SU-DHL-6 (cell line): Measurements from ENCODE around the gene ATRIP.

Experiments
- H2AFZ ChIP-seq: fragments of 200-600 bp; sonication (generic); 2 replicates; pipeline ENCODE4 v1.6.1; 2014; ENCODE audit warnings: low read depth, mild to moderate bottlenecking, moderate library complexity, mixed read lengths, antibody characterized with exemption, low read length; ENCODE audit not compliant: severe bottlenecking
- H3F3A ChIP-seq: fragments of 200-600 bp; shearing (Covaris generic); 2 replicates; pipeline ENCODE4 v1.6.0; 2016; ENCODE audit warnings: antibody characterized with exemption, mild to moderate bottlenecking; ENCODE audit not compliant: insufficient read depth
- H3K27ac ChIP-seq: fragments of 200-600 bp; sonication (generic); 2 replicates; pipeline ENCODE4 v1.5.1; 2016; ENCODE audit warnings: low read depth, mild to moderate bottlenecking, low read length, moderate library complexity, mixed read lengths
- H3K27me3 ChIP-seq: fragments of 200-600 bp; sonication (generic), shearing (Covaris generic); 2 replicates; pipeline ENCODE4 v1.6.0; 2014; ENCODE audit warnings: mild to moderate bottlenecking, low read length
- H3K36me3 ChIP-seq: fragments of 200-600 bp; sonication (generic); 2 replicates; pipeline ENCODE4 v1.6.1; 2014; ENCODE audit warnings: mild to moderate bottlenecking, low read length, mixed read lengths
- H3K4me2 ChIP-seq: fragments of 300-600, 200-600 bp; shearing (Covaris generic), sonication (generic); 2 replicates; pipeline ENCODE4 v1.6.0; 2014; ENCODE audit warnings: low read length, low read depth, mild to moderate bottlenecking; ENCODE audit not compliant: poor library complexity, severe bottlenecking
- H3K4me3 ChIP-seq: fragments of 200-600 bp; sonication (generic); 2 replicates; pipeline ENCODE4 v1.5.1; 2014; ENCODE audit warnings: antibody characterized with exemption, low read length, mild to moderate bottlenecking, mixed read lengths; ENCODE audit not compliant: insufficient read depth, poor library complexity, severe bottlenecking
- H3K79me2 ChIP-seq: fragments of 200-600 bp; sonication (generic); 2 replicates; pipeline ENCODE4 v1.6.1; 2014; ENCODE audit warnings: mild to moderate bottlenecking, low read length, moderate library complexity; ENCODE audit not compliant: insufficient read depth
- H3K9ac ChIP-seq: fragments of 200-600 bp; sonication (generic); 2 replicates; pipeline ENCODE4 v1.7.0; 2014; ENCODE audit warnings: mild to moderate bottlenecking, low read length
- H3K9me2 ChIP-seq: fragments of 200-600 bp; sonication (generic); replicated peaks from 2 replicates; pipeline ENCODE4 v1.6.1; 2014; ENCODE audit warnings: low read length; ENCODE audit not compliant: insufficient read depth
- H3K9me3 ChIP-seq: fragments of 200-600 bp; sonication (generic); 2 replicates; pipeline ENCODE4 v1.6.1; 2014; ENCODE audit warnings: low read length, mixed read lengths; ENCODE audit not compliant: insufficient read depth
- H4K20me1 ChIP-seq: fragments of 200-600 bp; sonication (generic); 2 replicates; pipeline ENCODE4 v1.6.1; 2014; ENCODE audit warnings: low read depth, mild to moderate bottlenecking, antibody characterized with exemption, low read length, moderate library complexity, mixed read lengths
- EZH2phosphoT487 ChIP-seq: fragments of 200-600 bp; sonication (generic), shearing (Covaris generic); conservative IDR thresholded peaks from 2 replicates; pipeline ENCODE4 v1.6.1; 2018; ENCODE audit warnings: mild to moderate bottlenecking, antibody characterized with exemption, low read length, moderate library complexity, mixed read lengths
- TF ChIP-seq, protein P1 (sequence below): fragments of 200-600 bp; sonication (generic); IDR thresholded peaks from one replicate; pipeline ENCODE4 v1.5.1; 2017; ENCODE audit warnings: antibody characterized with exemption, mild to moderate bottlenecking, low read length, moderate library complexity; ENCODE audit not compliant: insufficient read depth, poor library complexity, severe bottlenecking

Gene ATRIP

DNA sequence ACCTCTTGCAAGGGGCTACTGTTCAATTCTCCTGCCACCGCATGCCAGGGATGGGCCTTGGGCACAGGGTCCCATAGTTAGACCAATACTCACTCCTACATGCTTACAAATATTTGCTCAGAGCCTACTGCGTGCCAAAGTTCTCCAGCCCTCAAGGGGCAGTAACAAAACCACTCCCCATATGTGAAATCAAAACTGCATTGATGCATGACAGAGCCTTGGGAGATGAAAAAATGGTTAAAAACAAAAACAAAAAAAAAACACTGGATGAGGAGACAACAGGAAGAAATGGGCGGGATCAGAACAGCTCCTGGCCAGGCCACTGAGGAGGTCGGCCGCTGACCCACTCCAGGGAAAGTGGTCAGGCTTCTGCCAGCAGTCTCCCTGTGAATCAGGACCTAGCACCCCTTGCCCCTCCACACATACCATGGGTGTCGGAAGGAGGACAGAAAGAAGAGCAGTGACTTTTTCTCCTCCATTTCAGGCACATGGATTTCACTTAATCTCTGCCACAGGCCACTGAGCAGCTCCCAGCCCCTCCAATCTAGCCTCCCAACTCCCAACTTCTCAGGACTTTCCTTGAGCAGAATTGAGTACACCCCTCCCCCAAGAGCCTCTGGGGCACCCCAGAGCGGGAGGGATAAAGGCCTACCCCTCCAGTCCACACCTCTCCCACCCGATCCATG lies 19.4 kb upstream of the ATRIP start:
- no peaks in the 10 kb centered on the region for H3K36me3 ChIP-seq
- no peaks in the 10 kb centered on the region for H3K9me3 ChIP-seq
- no peak overlapping the region for H2AFZ ChIP-seq
- H3F3A ChIP-seq = no peaks in the 10 kb centered on the region
- H3K27me3 ChIP-seq = no peaks in the 10 kb centered on the region
- H3K9ac ChIP-seq = no peak overlapping the region
- TF ChIP-seq, protein P1, sequence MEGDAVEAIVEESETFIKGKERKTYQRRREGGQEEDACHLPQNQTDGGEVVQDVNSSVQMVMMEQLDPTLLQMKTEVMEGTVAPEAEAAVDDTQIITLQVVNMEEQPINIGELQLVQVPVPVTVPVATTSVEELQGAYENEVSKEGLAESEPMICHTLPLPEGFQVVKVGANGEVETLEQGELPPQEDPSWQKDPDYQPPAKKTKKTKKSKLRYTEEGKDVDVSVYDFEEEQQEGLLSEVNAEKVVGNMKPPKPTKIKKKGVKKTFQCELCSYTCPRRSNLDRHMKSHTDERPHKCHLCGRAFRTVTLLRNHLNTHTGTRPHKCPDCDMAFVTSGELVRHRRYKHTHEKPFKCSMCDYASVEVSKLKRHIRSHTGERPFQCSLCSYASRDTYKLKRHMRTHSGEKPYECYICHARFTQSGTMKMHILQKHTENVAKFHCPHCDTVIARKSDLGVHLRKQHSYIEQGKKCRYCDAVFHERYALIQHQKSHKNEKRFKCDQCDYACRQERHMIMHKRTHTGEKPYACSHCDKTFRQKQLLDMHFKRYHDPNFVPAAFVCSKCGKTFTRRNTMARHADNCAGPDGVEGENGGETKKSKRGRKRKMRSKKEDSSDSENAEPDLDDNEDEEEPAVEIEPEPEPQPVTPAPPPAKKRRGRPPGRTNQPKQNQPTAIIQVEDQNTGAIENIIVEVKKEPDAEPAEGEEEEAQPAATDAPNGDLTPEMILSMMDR = no peak
- no peak for TF ChIP-seq EZH2phosphoT487
- no peak overlapping the region for H3K4me3 ChIP-seq
- H3K9me2 ChIP-seq = no peaks in the 10 kb centered on the region
- H3K4me2 ChIP-seq = no peak overlapping the region
- H3K27ac ChIP-seq = no peak overlapping the region
- no peaks in the 10 kb centered on the region for H4K20me1 ChIP-seq
- H3K79me2 ChIP-seq = no peaks in the 10 kb centered on the region

DNA sequence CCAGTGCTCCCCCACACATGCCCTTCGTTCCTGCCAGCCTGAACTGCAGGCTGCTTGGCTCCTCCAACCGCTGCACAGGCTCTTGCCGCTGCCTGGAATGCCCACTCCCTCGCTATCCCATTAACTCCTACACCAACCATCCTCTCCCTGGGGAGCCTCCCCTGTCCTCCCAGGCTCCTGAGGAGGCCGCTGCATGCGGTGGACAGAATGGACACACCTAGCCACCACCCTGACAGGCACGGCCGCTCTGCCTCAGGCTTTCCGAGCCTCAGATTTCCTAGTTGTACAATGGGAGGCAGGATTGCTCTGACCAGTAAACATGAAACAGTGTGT lies 18.9 kb upstream of the ATRIP start:
- no peak overlapping the region for H3K27ac ChIP-seq
- TF ChIP-seq EZH2phosphoT487 = no peak
- TF ChIP-seq, protein P1 = no peak
- no peaks in the 10 kb centered on the region for H4K20me1 ChIP-seq
- H3K27me3 ChIP-seq = no peaks in the 10 kb centered on the region
- no peaks in the 10 kb centered on the region for H3K79me2 ChIP-seq
- H3K9me3 ChIP-seq = no peaks in the 10 kb centered on the region
- no peak overlapping the region for H3K9ac ChIP-seq
- no peak overlapping the region for H3K4me2 ChIP-seq
- H2AFZ ChIP-seq = no peak overlapping the region
- H3K4me3 ChIP-seq = no peak overlapping the region
- no peaks in the 10 kb centered on the region for H3K9me2 ChIP-seq
- no peaks in the 10 kb centered on the region for H3F3A ChIP-seq
- no peaks in the 10 kb centered on the region for H3K36me3 ChIP-seq

DNA sequence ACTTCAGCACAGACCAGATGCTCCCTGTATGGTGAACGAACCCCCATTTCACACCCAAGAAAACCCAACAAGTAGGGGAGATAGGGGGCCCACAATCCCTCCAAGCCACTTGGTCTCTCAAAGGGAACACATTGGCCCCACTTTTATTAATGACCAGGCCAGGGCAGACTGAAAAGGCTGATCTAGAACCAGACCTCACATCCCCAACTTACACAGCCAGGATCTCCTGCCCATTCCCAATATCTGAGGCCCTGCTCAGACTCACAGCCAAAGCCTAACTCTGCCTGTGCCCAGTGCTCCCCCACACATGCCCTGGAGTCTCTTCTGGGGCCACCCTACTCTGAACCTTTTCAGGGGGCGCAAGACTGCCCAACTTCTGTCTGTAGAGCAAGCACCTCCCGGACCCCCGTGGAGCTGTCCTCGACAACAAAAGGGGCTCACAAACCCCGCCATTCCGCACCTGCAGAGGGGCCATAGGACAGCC lies 18.4 kb upstream of the ATRIP start:
- Histone ChIP-seq H3K27me3 (no peaks in the 10 kb centered on the region), H2AFZ (no peak overlapping the region), H3K9me2 (no peaks in the 10 kb centered on the region), H3K9ac (no peak overlapping the region), H3F3A (no peaks in the 10 kb centered on the region), H3K9me3 (no peaks in the 10 kb centered on the region), H3K4me3 (no peak overlapping the region), H4K20me1 (no peaks in the 10 kb centered on the region), H3K36me3 (no peaks in the 10 kb centered on the region), H3K4me2 (no peak overlapping the region), H3K79me2 (no peaks in the 10 kb centered on the region), H3K27ac (no peak overlapping the region)
- TF ChIP-seq EZH2phosphoT487 = no peak
- TF ChIP-seq, protein P1 = no peak
